Body of pancreas (tissue), 4 donors: ENCODE measurements around the gene VWA8. TPM values are rescaled to one million over a fixed set of nuclear protein-coding genes. Genes with fewer than 3 reads are reported as not detected.

Experiments used
- ATAC-seq: fragments of 150-250 bp; one replicate; pipeline ENCODE4 v1.9.1; 2016
- DNase-seq, 4 donors: peaks; one replicate each; pipeline ENCODE4 v3.0.0-alpha.2; 2019
- H3K27ac ChIP-seq, 4 donors: fragments of 200-600 bp; sonication (generic); 1 replicate in 3 of 4; 2 replicates in 1 of 4; pipeline versions ENCODE4 v1.5.1 to v1.6.1; 2016 to 2019; ENCODE audit warnings: mild to moderate bottlenecking in 1 of 4, mixed read lengths in 1 of 4, moderate library complexity in 1 of 4
- H3K27me3 ChIP-seq, 2 donors: fragments of 200-600 bp; sonication (generic); one replicate each; pipeline ENCODE4 v1.6.0; 2016; ENCODE audit warnings: mild to moderate bottlenecking in 1 of 2
- H3K36me3 ChIP-seq, 2 donors: fragments of 200-600 bp; sonication (generic); replicated peaks in 1 of 2; 2 replicates each; pipeline ENCODE4 v1.5.1; 2016; ENCODE audit warnings: low read depth in 2 of 2; ENCODE audit not compliant: insufficient read depth in 1 of 2
- H3K4me1 ChIP-seq: fragments of 200-600 bp; sonication (generic); one replicate; pipeline ENCODE4 v1.6.0; 2016
- H3K4me3 ChIP-seq, 2 donors: fragments of 200-600 bp; sonication (generic); 1 replicate in 1 of 2; 2 replicates in 1 of 2; pipeline ENCODE4 v1.5.1; 2016 to 2019
- H3K9me3 ChIP-seq, 3 donors: fragments of 200-600 bp; sonication (generic); 1 replicate in 2 of 3; 2 replicates in 1 of 3; pipeline ENCODE4 v1.5.1; 2016
- POLR2A ChIP-seq, 3 donors: fragments of 450-650 bp; IDR thresholded peaks; one replicate each; pipeline ENCODE4 v1.6.1; 2016; ENCODE audit warnings: antibody characterized with exemption in 3 of 3, mild to moderate bottlenecking in 2 of 3
- WGBS, 2 donors: methylation state at CpG; one replicate each; pipeline ENCODE4 v1.1.5; 2017; 5-methylcytosine and 5-hydroxymethylcytosine counted together
- intact Hi-C: fragments of 100-400 bp; cut with DNase I; formaldehyde crosslinking; loops from one replicate; pipeline ENCODE4 v1.15.1; 2023
- total RNA-seq, 2 donors: library from RNA; depleted of rRNA; stranded (reverse); fragments of >200 nt; gene quantifications; one replicate each; pipeline ENCODE4 v1.1.0, GENCODE V29; 2016
- TF ChIP-seq, protein P1 (sequence below), 7 experiments: fragments of 450-650 bp in 4 of 7; fragments of 200-600 bp in 3 of 7; sonication (generic) in 3 of 7; IDR thresholded peaks; one replicate each; pipeline ENCODE4 v1.5.1; 2016 to 2019; ENCODE audit warnings: antibody characterized with exemption in 7 of 7

The VWA8 gene
- total RNA-seq, 2 donors from 2014 or later = 15.8 to 29.3 TPM

DNA sequence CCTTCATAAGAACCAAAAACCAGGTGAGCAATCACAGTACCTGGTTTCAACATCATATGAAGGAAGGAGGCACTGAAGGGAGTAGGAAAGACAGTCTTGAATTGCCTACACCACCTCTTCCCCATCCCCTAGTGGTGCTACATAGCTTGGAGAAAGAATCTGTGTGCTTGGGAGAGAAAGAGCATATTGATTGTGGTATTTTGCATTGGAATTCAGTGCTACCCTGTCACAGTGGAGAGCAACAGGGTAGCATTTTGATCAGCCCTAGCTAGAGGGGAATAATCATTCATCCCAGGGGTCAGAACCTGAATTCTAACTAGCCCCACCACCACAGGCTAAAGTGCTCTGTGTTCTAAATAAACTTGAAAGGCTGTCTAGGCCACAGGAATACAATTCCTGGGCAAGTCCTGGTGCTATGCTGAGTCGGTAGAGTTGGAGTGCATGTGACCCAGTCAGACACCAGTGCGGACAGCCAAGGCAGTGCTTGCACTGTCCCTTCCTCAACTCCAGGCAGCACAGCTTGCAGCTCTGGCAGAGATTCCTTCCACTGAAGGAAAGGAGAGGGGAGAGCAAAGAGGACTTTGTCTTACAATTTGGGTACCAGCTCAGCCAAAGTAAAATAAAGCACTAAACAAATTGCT is 158.7 kb downstream of the VWA8 start:
- H3K27me3 ChIP-seq = no peaks in the 10 kb centered on the region
- no peaks in the 10 kb centered on the region for H3K36me3 ChIP-seq
- H3K4me1 ChIP-seq = no peaks in the 10 kb centered on the region
- H3K27ac ChIP-seq = no peak overlapping the region
- 98% methylated on average over 2 of the region's 2 CpGs; no CpG with 5 or more reads in 1 of the 2 donors for WGBS, 2 donors
- no peak overlapping the region for H3K4me3 ChIP-seq
- no peaks in the 10 kb centered on the region for H3K9me3 ChIP-seq
- ATAC-seq = no peak
- DNase-seq = no peak
- intact Hi-C loops = no loop called here
- no peak for TF ChIP-seq POLR2A (IDR thresholded peaks at IDR 0.05)

- Histone ChIP-seq H3K9me3 (no peaks in the 10 kb centered on the region), H3K4me3 (no peak overlapping the region), H3K4me1 (no peaks in the 10 kb centered on the region), H3K27me3 (no peaks in the 10 kb centered on the region), H3K36me3 (no peaks in the 10 kb centered on the region), H3K27ac (no peak overlapping the region)
- TF ChIP-seq POLR2A (IDR thresholded peaks at IDR 0.05) = no peak
- TF ChIP-seq, protein P1, sequence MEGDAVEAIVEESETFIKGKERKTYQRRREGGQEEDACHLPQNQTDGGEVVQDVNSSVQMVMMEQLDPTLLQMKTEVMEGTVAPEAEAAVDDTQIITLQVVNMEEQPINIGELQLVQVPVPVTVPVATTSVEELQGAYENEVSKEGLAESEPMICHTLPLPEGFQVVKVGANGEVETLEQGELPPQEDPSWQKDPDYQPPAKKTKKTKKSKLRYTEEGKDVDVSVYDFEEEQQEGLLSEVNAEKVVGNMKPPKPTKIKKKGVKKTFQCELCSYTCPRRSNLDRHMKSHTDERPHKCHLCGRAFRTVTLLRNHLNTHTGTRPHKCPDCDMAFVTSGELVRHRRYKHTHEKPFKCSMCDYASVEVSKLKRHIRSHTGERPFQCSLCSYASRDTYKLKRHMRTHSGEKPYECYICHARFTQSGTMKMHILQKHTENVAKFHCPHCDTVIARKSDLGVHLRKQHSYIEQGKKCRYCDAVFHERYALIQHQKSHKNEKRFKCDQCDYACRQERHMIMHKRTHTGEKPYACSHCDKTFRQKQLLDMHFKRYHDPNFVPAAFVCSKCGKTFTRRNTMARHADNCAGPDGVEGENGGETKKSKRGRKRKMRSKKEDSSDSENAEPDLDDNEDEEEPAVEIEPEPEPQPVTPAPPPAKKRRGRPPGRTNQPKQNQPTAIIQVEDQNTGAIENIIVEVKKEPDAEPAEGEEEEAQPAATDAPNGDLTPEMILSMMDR (IDR thresholded peaks at IDR 0.05) = no peak
- no peak for DNase-seq
- intact Hi-C loops = no loop called here
- no peak for ATAC-seq
Observed at GRCh38 chr13:41791056-41791455, 169.9 kb downstream of the VWA8 start.

- TF ChIP-seq, protein P1 (IDR thresholded peaks at IDR 0.05) = no peak
- TF ChIP-seq POLR2A (IDR thresholded peaks at IDR 0.05) = no peak
- Histone ChIP-seq H3K27me3 (no peaks in the 10 kb centered on the region), H3K4me1 (no peaks in the 10 kb centered on the region), H3K27ac (no peak overlapping the region), H3K4me3 (no peak overlapping the region), H3K36me3 (no peaks in the 10 kb centered on the region), H3K9me3 (no peaks in the 10 kb centered on the region)
- DNase-seq = no peak
- no peak for ATAC-seq
- intact Hi-C loops = no loop called here
- WGBS, 2 donors = 68 to 76% methylated on average over 4 of the region's 4 CpGs
Observed at GRCh38 chr13:41788552-41788951, 172.4 kb downstream of the VWA8 start.

DNA sequence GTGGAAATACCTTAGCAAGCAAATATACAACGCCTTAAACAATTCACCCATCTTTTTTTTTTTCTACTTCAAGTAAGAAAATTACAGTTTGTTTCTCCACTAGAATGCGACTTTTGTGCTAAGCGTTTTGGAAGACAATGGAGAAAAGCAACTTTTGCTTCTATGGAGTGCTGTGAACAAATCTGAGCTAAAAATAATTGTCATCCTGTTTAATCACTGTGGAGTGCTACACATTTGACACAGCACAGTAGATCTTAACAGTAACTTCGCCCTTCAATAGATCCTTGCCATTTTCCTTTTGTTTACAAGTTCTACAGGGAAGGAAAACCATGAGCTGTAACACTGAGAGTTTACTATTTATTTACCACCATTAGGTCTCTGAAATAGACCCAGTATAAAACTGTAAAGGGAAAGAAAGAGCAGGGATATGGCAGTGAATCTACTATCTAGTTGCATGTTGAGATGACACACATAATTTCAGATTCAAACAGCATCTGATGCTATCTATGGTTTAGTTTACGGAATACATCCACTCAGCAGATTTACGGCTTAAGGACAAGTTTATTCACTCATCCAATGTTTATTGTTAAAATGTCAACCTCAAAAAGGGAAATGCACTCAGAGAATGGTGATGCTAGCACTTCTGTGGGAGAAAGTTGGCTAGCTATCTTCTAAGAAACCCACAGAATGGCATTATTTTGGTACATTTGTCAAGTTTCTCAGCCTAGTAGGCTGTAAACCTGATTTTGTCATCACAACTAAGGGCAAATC is 175.3 kb downstream of the VWA8 start:
- H3K4me1 ChIP-seq = peaks cover 8% of the 10 kb centered on the region
- H3K9me3 ChIP-seq = no peaks in the 10 kb centered on the region
- no peaks in the 10 kb centered on the region for H3K36me3 ChIP-seq
- ATAC-seq (no peak), DNase-seq (no peak)
- no peak overlapping the region for H3K27ac ChIP-seq
- H3K27me3 ChIP-seq = no peaks in the 10 kb centered on the region
- WGBS, 2 donors = 92 to 94% methylated on average over 6 of the region's 6 CpGs
- intact Hi-C loops = no loop called here
- no peak overlapping the region for H3K4me3 ChIP-seq
- TF ChIP-seq, protein P1 (IDR thresholded peaks at IDR 0.05) = no peak
- no peak for TF ChIP-seq POLR2A (IDR thresholded peaks at IDR 0.05)

- H3K27ac ChIP-seq = no peak overlapping the region
- no peaks in the 10 kb centered on the region for H3K27me3 ChIP-seq
- H3K36me3 ChIP-seq = no peaks in the 10 kb centered on the region
- no peaks in the 10 kb centered on the region for H3K9me3 ChIP-seq
- ATAC-seq (no peak), DNase-seq (no peak)
- TF ChIP-seq POLR2A (IDR thresholded peaks at IDR 0.05) = no peak
- TF ChIP-seq, protein P1 (IDR thresholded peaks at IDR 0.05) = no peak
- intact Hi-C loops = no loop called here
- peaks cover 8% of the 10 kb centered on the region for H3K4me1 ChIP-seq
- H3K4me3 ChIP-seq = no peak overlapping the region
- 46 to 64% methylated on average over 1 of the region's 1 CpG for WGBS, 2 donors
Observed at GRCh38 chr13:41782086-41782485, 178.8 kb downstream of the VWA8 start.
